ENCODE data around the gene OTUD7B. TPM values are rescaled to one million over a fixed set of nuclear protein-coding genes. Genes with fewer than 3 reads are reported as not detected.

OTUD7B gene
- total and polyA plus RNA-seq, 9 of the 15 experiments (the other 6 are each of a cell fraction or from before 2014, with no cell fraction given): 0.96 to 18.8 (median 7.4) TPM

- TF ChIP-seq CHAMP1 (IDR thresholded peaks at IDR 0.05) (peak; percentile 28; the same call in 1 of the 2 replicates), ZNF764 (CRISPR knock-in tag; IDR thresholded peaks at IDR 0.05; ENCODE audit: low read depth) (0 out of 2 replicates have a peak, but pooled peaks have one; percentile 30), STAG1 (CRISPR knock-in tag; IDR thresholded peaks at IDR 0.05; ENCODE audit: borderline replicate concordance) (no peak), ZBTB1 (CRISPR knock-in tag; IDR thresholded peaks at IDR 0.05; ENCODE audit: borderline replicate concordance, low read depth) (no peak), XRCC5 (IDR thresholded peaks at IDR 0.05; ENCODE audit: low read depth, low read length) (no peak), KHSRP (IDR thresholded peaks at IDR 0.05) (0 out of 2 replicates have a peak, but pooled peaks have one; percentile 31), PRDM10 (IDR thresholded peaks at IDR 0.05; ENCODE audit: partially characterized antibody) (no peak), STAT6 (CRISPR knock-in tag; IDR thresholded peaks at IDR 0.05) (no peak), TEAD4 (IDR thresholded peaks at IDR 0.05; ENCODE audit: low read length) (peak; percentile 66), TEAD4 (CRISPR knock-in tag; IDR thresholded peaks at IDR 0.05; ENCODE audit: borderline replicate concordance) (no peak), ZBTB5 (IDR thresholded peaks at IDR 0.05) (no peak), ZNF224 (CRISPR knock-in tag; IDR thresholded peaks at IDR 0.05) (no peak), ESRRA (IDR thresholded peaks at IDR 0.05; ENCODE audit: borderline replicate concordance, low read depth) (peak; percentile 54; the same call in 1 of the 2 replicates), GTF2B (IDR thresholded peaks at IDR 0.05; ENCODE audit: extremely low read depth, insufficient read length) (peak; percentile 69)
Observed at GRCh38 chr1:149888247-149888998, 122.1 kb downstream of the OTUD7B start (continued).

Measured in K562 (cell line).